Adrenal gland (tissue), 5 donors: Measurements from ENCODE around the gene PEX11B.

Experiments
- POLR2A ChIP-seq, 2 donors: fragments of 450-650 bp; IDR thresholded peaks; one replicate each; pipeline ENCODE4 v1.6.1; 2017; ENCODE audit warnings: antibody characterized with exemption in 2 of 2, mild to moderate bottlenecking in 2 of 2, moderate library complexity in 1 of 2
- TF ChIP-seq, protein P1 (sequence below), 6 experiments: fragments of 450-650 bp in 4 of 6; fragments of 200-600 bp in 2 of 6; sonication (generic) in 1 of 6; IDR thresholded peaks; 1 replicate in 5 of 6; 2 replicates in 1 of 6; pipeline versions ENCODE4 v1.5.1 to v1.8.0; 2016 to 2021; ENCODE audit warnings: antibody characterized with exemption in 6 of 6, mild to moderate bottlenecking in 2 of 6, moderate library complexity in 1 of 6
- donor health status: DM: no; HTN: no; CAD: no.

- TF ChIP-seq, protein P1, sequence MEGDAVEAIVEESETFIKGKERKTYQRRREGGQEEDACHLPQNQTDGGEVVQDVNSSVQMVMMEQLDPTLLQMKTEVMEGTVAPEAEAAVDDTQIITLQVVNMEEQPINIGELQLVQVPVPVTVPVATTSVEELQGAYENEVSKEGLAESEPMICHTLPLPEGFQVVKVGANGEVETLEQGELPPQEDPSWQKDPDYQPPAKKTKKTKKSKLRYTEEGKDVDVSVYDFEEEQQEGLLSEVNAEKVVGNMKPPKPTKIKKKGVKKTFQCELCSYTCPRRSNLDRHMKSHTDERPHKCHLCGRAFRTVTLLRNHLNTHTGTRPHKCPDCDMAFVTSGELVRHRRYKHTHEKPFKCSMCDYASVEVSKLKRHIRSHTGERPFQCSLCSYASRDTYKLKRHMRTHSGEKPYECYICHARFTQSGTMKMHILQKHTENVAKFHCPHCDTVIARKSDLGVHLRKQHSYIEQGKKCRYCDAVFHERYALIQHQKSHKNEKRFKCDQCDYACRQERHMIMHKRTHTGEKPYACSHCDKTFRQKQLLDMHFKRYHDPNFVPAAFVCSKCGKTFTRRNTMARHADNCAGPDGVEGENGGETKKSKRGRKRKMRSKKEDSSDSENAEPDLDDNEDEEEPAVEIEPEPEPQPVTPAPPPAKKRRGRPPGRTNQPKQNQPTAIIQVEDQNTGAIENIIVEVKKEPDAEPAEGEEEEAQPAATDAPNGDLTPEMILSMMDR (IDR thresholded peaks at IDR 0.05) = no peak
- TF ChIP-seq POLR2A (IDR thresholded peaks at IDR 0.05) = no peak
These were observed 37.8 kb upstream of the PEX11B start for GRCh38 chr1:145956361-145956760.
